HG02981 (cell line): ENCODE measurements around the gene FZD7.
A peak's percentile ranks its signal among the peaks of the same experiment; 100 is the strongest.

Experiments used
- ATAC-seq: cut with Tn5 transposase; IDR thresholded peaks from one replicate; pipeline ENCODE4 v1.9.1; 2021; ENCODE audit warnings: mild to moderate bottlenecking, moderate library complexity; ENCODE audit not compliant: unreplicated experiment

FZD7 gene

DNA sequence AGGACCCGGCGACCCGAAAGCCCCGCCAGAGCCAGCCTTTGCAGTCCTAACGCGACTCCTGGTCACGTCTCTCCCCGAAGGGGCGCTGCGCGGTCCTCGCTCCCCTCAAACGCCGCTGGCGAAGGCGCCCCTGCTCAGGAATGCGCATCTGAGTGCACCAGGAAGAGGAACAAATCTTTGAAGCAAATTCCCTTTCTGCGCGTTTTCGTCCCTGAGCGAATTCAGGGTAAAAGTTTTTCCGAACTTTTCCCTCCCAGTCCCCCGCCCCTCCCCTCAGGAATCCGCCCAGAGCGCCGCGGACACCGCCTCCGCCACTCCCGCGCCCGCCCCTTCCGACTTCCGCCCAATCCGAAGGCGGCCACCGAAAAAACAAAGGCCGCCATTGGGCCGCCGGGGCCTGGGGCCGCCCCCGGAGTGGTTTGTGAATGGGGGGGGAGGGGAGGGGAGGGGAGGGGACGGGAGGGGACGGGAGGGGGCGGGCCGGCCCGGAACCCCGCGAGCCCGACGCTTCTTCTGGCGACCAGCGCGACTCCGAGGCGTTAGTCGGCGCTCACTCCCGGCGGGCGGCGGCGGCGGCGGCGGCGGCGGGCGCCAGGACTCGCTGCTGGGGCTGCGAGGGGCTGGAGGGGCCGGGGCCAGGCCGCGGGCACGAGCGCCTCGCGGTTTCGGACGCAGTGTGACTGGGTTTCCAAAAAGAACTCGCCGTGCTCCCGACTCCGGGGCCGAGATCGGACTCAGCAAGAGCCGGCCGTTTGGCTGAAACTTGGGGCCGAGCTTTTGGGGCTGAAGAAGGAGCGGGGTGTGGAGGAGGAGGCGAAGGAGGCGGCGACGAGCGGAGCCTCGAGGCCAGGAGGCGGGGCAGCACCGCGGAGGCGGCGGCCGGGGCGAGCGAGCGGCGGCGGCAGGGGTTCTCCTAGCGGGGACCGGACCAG is at the start of gene FZD7:
FZD7 (plus strand) TSS at position 539 of the 932 bp plus-strand sequence. CDS start 793 bp downstream, outside the sequence.
- peak; percentile 79 for ATAC-seq

GRCh38 chr2:201984333-201984732 is 49.3 kb upstream of the FZD7 start:
- ATAC-seq, result no peak

DNA sequence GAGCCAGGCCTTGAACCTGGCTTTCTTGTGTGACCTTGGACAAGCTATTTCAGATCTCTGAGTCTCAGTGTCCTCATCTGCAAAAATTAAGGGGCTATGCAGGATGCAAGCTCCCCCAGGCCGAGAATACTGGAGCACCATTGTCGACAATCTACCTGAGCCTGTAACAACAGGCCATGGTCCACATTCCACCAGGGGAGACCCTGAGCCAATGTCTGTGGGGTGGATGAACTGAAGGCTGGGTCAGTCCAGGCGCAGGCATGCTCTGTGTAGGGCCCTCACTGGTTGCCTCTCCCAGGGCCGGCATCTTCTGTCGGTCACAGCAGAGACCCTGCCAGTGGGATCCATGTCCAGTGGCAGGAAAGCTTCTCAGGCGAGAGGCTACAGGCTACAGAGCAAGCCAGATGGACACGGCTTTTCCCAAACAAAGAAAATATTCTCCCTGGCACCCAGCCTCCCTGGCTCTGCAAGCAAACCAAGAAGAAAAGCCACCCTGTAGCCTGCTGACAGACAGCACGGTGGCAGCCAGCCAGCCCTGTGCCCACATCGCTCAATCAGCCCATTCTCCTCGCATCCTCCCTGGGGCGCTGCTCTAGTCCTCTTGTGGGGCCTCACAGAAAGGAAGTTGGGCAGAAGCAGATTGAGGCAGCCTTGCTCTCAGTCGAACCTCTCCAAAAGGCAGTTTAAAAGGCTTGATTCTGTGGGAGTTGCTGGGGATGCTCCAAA is 48.7 kb upstream of the FZD7 start:
- no peak for ATAC-seq

- no peak for ATAC-seq
Measured at GRCh38 chr2:201985728-201986462, 47.8 kb upstream of the FZD7 start.

GRCh38 chr2:201986463-201986735 is 47.3 kb upstream of the FZD7 start:
- no peak for ATAC-seq

DNA sequence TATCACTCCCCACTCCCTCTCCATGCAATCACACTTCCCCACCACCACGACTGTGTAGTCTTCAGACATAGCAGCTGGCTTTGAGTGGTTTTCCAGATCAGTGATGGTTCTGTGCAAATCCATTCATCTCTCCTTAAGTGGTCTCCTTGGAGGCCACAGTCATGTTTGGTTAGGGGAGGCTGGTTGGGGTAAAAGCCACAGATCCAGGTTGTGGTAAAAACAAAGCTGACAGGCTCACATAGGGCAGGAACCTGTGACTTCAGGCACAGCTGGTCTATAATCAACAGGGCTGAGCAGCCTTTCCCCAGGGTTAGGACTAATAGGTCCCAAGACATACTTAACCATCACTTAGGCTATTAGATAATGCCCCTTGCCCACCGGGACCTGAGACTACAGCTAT is 46.2 kb upstream of the FZD7 start:
- ATAC-seq, result no peak

- no peak for ATAC-seq
Measured at GRCh38 chr2:201990069-201990468, 43.6 kb upstream of the FZD7 start.

GRCh38 chr2:201992960-201993359 is 40.7 kb upstream of the FZD7 start:
- no peak for ATAC-seq

DNA sequence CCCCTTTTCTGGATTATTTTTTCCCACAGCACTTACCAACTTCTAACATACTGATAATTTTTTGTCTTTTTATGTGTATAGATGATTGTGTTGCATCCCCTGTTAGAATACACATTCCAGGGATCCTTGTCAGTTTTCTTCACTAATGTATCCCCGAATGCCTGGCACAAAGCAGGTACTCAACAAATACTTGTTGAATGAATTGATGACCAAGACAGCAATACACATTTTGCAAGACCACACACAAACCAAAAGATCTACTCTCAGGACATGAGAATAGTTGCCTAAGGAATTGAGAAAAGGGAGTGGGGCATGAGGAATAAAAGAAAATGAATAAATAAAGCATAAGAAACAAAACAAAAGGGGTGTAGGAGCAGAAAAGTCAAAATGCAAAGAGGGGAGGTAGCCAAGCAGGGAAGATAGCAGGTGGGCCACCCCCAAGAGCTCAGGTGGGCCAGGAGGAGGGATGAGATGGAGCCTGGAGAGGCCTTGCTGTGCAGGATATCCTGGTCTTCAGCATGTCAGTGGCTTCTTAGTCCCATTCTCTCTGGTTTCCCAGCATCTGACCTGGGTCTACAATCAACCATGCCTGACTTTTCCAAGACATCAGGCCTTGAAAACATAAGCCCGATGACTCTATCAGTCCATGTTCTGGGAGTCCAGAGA is 38.5 kb upstream of the FZD7 start:
- no peak for ATAC-seq

- no peak for ATAC-seq
Measured at GRCh38 chr2:201996006-201996405, 37.6 kb upstream of the FZD7 start.

- no peak for ATAC-seq
Measured at GRCh38 chr2:201996679-201997314, 36.9 kb upstream of the FZD7 start.

DNA sequence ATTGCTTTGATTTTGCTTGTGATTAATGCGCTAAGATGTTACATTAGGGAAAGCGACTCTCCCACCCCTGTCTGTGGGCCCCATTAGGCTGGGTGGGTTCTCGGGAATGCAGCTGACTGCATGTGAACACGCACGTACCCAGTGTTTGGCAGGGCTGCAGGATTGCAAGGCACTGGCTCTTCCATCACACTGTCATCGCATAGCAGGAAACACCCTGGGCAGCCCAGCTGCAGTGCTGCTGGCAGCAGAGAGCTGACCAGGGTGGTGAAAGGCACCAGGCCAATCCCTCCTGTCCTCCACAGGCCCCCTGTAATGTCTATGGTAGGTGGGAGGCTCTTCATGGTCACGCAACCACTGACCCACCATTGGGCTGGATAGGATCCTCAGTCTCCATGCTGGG is 34.4 kb upstream of the FZD7 start:
- no peak for ATAC-seq

DNA sequence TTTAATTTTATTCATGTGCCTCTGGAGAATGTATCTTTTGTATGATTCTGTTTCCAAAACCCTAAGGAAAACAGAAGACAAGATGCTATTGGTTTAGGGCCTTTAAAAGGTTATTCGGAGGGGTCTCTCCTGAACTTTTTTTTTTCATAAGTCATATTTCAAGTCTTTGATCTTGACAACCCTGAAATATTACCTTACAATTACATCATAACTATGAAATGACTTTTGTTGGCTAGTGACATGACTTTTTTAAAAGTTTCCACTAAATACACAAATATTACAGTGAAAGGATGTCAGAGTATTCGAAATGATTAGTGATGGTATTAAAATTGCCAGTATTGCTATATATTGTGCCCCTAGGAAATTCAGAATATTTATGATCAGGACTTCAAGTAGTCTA is 31.8 kb upstream of the FZD7 start:
- no peak for ATAC-seq

- ATAC-seq, result no peak
Measured at GRCh38 chr2:202002381-202002780, 31.3 kb upstream of the FZD7 start.

GRCh38 chr2:202005272-202005887 is 28.3 kb upstream of the FZD7 start:
- peak; percentile 50 for ATAC-seq

DNA sequence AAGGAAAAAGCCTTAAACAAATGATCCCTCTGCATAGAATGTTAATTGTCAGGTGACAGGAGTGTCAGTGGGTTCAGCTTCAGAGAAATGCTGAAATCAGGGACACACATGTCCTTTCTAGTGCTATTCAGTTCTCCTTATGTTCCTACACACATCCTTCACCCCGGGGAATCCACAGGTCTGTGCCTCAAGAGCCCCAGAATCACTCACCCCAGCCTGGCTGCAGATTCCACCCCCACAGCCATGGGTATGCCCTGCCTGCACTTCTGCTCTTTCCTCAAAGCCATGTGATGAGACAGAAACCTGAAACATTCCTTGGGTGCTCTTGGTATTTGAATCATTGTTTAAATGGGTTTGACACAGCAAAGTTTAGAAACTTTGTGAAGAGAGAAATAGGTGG is 27.4 kb upstream of the FZD7 start:
- no peak for ATAC-seq

- no peak for ATAC-seq
Measured at GRCh38 chr2:202007015-202007982, 26.4 kb upstream of the FZD7 start.

GRCh38 chr2:202007983-202008354 is 25.7 kb upstream of the FZD7 start:
- ATAC-seq, result no peak

DNA sequence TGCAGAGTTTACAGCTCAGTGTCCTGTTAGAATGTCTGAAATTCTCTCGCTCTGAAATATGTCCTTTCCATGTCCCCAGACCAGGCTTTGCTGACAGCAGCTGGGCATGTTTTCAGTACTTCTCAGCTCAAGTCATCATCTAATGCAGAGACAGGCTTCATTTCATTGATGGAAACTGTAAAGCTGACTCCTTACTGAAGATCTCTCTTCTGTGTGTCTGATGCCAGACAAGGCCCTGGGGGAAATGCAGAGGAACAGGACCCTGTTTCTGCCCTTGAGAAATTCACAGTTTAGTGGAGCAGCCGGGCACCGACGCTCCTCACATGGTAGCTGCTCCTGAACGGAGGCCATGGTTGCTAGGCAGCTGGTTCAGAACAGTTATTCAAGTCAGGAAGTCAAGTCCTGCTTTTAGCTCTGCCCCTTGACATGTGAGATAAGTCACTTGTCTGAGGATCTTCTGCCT is 24.6 kb upstream of the FZD7 start:
- ATAC-seq, result no peak
